HG03025 (cell line): ENCODE results near the gene RANBP17.

Source experiments
- ATAC-seq: cut with Tn5 transposase; IDR thresholded peaks from one replicate; pipeline ENCODE4 v1.9.1; 2021; ENCODE audit warnings: mild to moderate bottlenecking, moderate library complexity; ENCODE audit not compliant: unreplicated experiment, low FRiP score

RANBP17 gene

DNA sequence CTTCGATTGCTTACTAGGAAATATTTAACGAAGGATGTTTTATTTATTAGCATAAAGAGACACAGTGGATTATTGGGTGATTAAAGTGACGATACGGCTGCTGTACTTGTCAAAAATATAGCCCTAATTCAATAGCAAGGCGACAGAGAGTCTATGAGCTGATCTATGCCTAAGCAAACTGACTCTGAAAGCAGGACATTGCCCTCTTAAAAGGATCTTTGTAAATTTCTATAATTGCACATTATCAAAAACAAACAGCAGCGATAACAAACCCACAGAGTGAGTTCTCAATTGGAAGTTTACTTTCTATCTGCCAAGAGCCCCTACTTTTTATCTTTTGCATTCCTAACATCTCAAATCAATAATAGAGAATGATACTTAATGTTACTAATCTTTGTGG is 478.7 kb downstream of the RANBP17 start:
- ATAC-seq = no peak

DNA sequence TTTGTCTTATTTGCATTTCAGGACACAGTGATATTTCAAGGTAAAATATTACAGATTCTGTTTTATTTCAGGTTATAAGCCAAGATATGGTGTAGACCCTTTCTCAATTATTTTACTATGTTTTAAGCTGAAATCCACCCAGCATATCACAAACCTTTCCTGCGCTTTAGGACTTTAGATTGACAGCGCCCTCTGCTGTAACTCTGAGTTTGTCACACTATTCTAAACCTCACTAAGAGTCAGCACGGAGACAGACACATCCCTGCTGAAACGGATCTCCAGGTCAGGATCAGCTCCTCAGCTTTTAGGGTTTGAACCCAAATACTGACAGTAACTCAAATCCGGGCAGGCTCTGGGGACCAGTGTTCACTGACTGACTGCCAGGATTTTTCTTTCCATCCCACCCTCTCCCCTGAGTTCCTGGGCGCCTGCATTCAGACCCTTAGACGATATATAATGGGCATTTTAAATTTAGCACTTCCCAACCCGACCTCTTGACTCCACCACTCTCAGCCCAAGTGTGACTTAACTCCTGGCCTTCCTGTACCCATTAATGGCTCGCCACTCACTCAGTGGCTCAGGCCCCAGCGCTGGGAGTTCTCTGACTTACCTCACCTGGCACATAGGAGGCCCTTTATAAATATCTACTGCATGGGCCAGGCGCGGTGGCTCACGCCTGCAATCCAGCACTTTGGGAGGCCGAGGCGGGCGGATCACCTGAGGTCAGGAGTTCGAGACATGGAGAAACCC is 480.7 kb downstream of the RANBP17 start:
- ATAC-seq = no peak

DNA sequence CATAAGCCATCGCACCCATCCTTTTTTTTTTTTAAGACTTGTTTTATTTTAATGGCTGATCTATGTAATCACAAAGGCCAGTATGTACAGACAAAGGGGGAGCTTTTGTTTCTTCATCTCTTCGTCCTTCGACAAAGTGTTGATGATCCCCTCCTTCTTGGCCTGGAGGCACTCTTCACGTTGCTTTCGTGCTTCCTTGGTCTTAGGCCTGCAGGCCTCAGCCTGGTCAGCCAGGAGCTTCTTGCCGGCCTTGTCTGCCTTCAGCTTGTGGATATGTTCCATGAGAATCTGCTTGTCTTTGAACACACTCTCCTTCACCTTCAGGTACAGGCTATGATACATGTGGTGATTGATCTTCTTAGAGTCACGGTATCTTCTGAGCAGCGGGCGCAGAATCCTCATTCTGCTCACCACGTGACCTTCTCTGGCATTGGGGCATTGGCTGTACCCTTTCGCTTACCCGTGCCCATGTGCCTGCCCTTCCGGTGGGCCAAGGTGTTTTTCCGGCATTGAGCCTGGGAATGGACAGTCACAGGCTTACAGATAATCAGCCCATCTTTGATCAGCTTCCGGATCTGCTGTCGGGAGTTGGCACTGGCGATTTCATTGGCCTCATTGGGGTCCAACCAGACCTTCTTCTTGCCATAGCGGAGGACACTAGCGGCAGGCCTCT is 483.3 kb downstream of the RANBP17 start:
- ATAC-seq = no peak
